ENCODE results near the gene PIPOX. TPM values are rescaled to one million over a fixed set of nuclear protein-coding genes. Genes with fewer than 3 reads are reported as not detected.
A peak's percentile ranks its signal among the peaks of the same experiment; 100 is the strongest.

The PIPOX gene, protein sequence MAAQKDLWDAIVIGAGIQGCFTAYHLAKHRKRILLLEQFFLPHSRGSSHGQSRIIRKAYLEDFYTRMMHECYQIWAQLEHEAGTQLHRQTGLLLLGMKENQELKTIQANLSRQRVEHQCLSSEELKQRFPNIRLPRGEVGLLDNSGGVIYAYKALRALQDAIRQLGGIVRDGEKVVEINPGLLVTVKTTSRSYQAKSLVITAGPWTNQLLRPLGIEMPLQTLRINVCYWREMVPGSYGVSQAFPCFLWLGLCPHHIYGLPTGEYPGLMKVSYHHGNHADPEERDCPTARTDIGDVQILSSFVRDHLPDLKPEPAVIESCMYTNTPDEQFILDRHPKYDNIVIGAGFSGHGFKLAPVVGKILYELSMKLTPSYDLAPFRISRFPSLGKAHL
- total RNA-seq: 0.26 and 1.4 TPM in 2 replicates

GRCh38 chr17:29042679-29043538 is at the start of gene PIPOX:
PIPOX (plus strand) TSS chr17:29043141; CDS start chr17:29043226, 85 bp downstream.
- TF ChIP-seq CTCF (IDR thresholded peaks at IDR 0.05; ENCODE audit: insufficient read depth, low read length, severe bottlenecking): no peak
- DNase-seq (ENCODE audit: low read depth): peak; percentile 11
- no peaks in the 10 kb centered on the region for H3K36me3 ChIP-seq (ENCODE audit: control insufficient read depth, insufficient read depth, low read length)
- H3K27me3 ChIP-seq (ENCODE audit: control insufficient read depth, insufficient read depth, low read length): peaks cover 2% of the 10 kb centered on the region
- FAIRE-seq: no peak
- H3K4me3 ChIP-seq (ENCODE audit: low read depth, low read length): no peak within 1 kb of the TSS

GRCh38 chr17:28993645-28994426 is 49.1 kb upstream of the PIPOX start:
- Histone ChIP-seq H3K4me3 (ENCODE audit: low read depth, low read length) (no peak overlapping the region), H3K36me3 (ENCODE audit: control insufficient read depth, insufficient read depth, low read length) (no peaks in the 10 kb centered on the region), H3K27me3 (ENCODE audit: control insufficient read depth, insufficient read depth, low read length) (peaks cover 2% of the 10 kb centered on the region)
- FAIRE-seq: no peak
- no peak for TF ChIP-seq CTCF (IDR thresholded peaks at IDR 0.05; ENCODE audit: insufficient read depth, low read length, severe bottlenecking)
- DNase-seq (ENCODE audit: low read depth): no peak

GRCh38 chr17:28996554-28997096 is 46.3 kb upstream of the PIPOX start:
- DNase-seq (ENCODE audit: low read depth) (no peak), FAIRE-seq (peak; percentile 7)
- H3K4me3 ChIP-seq (ENCODE audit: low read depth, low read length): no peak overlapping the region
- no peak for TF ChIP-seq CTCF (IDR thresholded peaks at IDR 0.05; ENCODE audit: insufficient read depth, low read length, severe bottlenecking)
- H3K36me3 ChIP-seq (ENCODE audit: control insufficient read depth, insufficient read depth, low read length): no peaks in the 10 kb centered on the region
- H3K27me3 ChIP-seq (ENCODE audit: control insufficient read depth, insufficient read depth, low read length): peaks cover 4% of the 10 kb centered on the region

DNA sequence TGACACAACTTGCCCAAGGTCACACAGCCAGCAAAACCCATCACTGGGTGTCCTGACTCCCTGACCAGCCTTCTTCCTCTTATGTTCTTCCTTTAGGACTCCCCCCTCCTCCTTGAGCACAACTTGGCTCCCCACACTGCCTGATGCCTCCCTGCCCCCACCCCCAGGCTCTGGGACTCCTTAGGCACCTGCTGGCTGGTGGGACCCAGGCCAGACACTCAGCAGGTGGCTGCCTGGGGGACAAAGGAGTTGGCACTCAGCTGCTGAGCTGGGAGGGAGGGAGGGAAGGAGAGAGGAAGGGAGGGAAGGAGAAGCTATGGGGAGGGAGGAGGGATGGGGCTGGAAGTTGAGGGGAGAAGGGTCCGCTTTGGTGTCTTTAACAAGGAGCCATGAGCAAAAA is 45.1 kb upstream of the PIPOX start:
- H3K36me3 ChIP-seq (ENCODE audit: control insufficient read depth, insufficient read depth, low read length): no peaks in the 10 kb centered on the region
- DNase-seq (ENCODE audit: low read depth): no peak
- TF ChIP-seq CTCF (IDR thresholded peaks at IDR 0.05; ENCODE audit: insufficient read depth, low read length, severe bottlenecking): no peak
- no peak overlapping the region for H3K4me3 ChIP-seq (ENCODE audit: low read depth, low read length)
- H3K27me3 ChIP-seq (ENCODE audit: control insufficient read depth, insufficient read depth, low read length): peaks cover 4% of the 10 kb centered on the region
- no peak for FAIRE-seq

DNA sequence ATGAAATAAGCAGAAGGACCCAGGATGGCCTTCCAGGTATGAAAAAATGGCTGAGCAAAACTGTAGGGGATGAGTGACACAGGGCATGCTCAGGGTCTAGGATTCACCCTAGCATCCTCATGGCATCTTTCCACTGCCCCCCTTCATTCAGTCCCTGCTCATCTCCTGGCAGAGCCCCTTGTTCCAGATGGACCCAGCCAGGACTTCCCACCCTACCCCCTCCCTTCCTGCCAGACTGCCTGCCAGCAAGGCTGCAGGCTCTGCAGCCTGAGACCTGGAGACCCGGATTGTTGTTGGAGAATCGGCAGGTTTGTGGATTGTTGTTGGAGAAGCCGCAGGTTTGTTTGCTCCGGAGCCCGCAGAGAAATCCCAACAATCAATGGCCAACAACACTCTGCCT is 43.7 kb upstream of the PIPOX start:
- Histone ChIP-seq H3K4me3 (ENCODE audit: low read depth, low read length) (no peak overlapping the region), H3K36me3 (ENCODE audit: control insufficient read depth, insufficient read depth, low read length) (no peaks in the 10 kb centered on the region), H3K27me3 (ENCODE audit: control insufficient read depth, insufficient read depth, low read length) (peaks cover 10% of the 10 kb centered on the region)
- FAIRE-seq (no peak), DNase-seq (ENCODE audit: low read depth) (no peak)
- TF ChIP-seq CTCF (IDR thresholded peaks at IDR 0.05; ENCODE audit: insufficient read depth, low read length, severe bottlenecking): no peak
